Colon (tissue), 2 donors: ENCODE measurements around the gene TBC1D10A.

Experiments
- FAIRE-seq: peaks from 2 replicates; lab custom pipeline; 2012; peaks lifted over from hg19 to GRCh38; lab: Jason Lieb, UNC
- donor health status: control.
- donor health status: control.

TBC1D10A gene

DNA sequence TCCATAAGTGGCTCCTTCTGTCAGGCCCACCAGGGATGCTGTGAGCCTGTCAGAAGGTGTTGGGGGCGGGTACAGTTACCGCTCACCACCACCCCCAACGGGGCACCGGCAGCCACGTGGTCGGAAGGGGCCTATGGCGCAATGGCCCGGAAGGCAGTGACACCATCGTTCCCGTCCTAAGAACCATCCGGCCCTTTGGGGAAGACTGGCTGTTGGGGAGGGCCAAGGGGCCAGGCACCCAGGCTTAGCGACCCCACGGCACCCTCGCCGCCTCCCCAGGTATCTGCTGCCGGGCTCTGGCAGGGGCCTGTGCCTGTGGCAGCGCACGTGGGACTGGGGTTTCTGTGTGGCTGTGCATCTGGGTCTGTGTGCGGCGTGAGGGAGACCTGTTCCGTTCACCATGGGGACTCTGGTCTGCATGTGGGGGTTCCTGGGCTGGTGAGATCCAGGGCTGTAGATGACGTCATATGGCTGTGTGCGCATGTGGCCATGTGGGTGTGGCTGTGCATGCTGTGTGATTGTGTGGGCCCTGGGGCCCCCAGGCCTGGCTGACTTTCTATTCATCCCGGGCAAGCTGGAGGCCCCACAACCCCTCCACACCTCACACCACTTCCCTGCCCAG is 60.8 kb downstream of the TBC1D10A start:
- no peak for FAIRE-seq

DNA sequence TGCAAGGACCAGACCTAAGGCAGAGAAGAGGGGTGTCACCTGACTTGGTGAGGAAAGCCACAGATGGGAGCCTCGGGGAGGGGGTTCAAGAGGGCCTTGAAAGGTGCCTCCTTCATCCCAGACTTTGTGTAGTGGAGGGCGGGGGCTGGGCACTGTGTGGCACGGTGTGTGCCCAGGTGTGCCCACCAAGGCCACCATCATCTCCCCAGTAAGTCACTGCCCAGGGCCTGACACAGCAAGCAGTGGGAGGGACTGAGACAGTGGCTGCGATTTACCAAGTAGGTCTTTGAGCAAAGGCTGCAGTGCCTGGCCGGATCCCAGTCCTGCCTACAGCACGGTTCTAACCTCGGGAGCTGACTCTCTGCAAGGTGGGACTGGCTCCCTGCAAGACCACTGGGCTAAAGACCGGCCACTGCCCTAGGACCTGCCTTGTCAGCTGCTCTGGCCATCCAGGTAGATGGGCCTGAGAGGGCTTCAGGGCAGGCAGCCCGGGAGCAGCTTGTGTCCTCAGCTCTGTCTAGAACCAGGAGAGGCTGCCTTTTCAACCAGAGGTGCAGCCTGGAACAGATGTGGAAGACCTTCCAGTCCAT is 61.5 kb downstream of the TBC1D10A start:
- no peak for FAIRE-seq

DNA sequence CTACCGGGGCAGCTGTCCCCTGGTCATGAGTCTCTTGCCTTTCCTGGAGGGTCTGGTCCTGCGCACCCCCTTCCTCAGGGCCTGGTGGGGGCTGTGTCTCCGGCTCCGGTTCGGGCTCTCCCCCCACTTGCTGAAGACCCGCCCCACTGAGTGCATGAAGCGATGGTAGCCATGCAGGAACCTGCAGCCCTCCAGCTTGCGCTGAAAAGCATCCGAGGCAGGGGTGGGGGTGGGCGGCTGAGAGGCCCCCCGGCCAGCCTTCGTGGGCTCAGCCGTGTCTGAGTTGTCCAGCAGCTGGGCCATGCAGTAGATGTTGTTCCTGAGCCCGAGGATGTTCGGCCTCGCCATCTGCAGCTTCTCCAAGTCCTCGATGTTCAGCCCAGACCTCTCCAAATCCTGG is 62.9 kb downstream of the TBC1D10A start:
- no peak for FAIRE-seq

DNA sequence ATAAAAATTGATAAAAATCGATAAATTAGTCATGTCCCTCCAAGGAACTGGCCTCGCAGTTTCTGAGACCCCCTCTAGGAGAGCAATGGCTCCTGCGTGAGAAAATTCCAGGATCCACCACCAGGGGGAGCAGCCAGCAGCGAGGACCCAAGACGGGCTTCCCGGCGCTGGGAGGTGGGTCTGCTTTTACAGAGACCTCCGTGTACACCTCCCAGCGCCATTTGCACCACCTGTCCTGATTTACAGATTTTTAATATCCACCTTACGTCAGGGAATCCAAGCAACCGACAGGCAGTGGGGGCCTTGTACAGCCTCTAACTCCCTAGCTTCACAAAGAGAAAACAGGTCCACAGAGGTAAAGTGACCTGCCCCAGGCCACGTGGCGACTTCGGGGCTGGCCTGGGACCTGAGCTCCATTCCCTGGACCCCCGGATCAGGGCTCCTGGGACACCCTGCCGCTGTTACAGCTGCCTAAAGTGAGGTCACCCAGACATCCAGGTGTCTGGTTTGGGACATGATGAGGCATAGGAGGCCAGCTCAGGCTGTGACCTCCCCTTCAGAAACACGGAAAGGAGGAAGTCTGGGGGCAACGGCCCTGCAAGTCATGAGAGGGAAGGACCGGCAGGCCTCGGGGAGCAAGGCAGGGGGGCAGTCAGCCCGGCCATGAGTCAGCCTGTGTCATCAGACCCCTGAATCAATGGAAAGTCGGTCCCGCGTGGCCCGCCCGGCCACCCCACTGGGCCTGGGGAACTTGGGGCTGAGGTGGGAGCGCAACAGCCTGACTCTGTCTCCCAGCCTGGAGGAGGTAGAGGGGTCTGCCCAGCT is 63.6 kb downstream of the TBC1D10A start:
- no peak for FAIRE-seq

DNA sequence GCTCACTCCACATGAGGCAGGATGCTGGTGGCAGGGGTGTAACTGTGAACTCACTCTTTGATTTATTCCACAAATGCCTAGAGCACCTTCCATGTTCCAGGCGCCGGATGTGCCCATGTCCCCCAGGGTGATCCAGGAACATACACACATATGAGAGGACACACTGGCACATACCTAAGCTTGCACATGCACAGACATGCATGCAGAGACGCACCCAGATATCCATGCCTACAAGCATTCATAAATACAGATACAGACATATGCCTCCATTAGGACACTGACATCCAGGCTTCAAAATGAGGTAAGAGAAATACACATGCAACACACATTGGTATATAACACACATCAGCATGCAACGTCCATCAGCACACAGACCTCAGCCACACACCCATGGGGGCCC is 64.6 kb downstream of the TBC1D10A start:
- no peak for FAIRE-seq

DNA sequence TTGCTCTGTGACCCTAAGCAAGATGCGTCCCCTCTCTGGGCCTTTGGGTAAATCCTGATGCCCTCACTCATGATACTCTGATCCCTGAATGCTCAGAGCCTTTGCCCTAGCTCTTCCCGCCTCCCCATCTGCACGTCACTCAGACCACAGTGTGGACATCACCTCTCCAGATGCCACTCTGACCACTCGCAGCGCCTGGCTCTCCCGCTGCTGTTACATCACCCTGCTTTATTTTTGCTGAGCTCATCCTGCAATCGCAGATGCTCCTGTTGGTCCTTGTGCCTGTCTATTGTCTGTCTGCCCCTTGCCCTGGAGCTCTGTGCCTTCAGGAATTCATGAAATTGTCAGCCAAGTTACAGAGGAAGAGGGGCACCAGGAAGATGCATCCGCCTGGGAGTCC is 65.6 kb downstream of the TBC1D10A start:
- no peak for FAIRE-seq

DNA sequence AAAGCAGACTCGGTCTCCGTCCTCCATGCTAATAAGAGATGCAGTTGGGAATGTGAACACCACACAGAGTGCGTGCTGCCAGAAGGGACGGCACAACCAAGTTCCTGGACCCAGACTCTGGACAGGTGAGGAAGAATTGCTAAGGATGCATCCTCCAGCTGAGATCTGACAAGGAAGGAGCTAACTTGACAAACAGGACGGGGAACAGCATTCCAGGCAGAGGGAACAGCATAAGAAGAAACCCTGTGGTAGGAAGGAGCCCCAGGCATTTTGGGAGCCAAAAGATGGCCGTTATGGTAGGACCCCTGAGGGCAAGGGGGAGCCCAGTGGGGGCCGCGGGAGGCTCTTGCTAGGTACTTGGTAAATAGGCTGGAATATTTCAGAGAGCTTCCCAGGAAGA is 66.1 kb downstream of the TBC1D10A start:
- no peak for FAIRE-seq

DNA sequence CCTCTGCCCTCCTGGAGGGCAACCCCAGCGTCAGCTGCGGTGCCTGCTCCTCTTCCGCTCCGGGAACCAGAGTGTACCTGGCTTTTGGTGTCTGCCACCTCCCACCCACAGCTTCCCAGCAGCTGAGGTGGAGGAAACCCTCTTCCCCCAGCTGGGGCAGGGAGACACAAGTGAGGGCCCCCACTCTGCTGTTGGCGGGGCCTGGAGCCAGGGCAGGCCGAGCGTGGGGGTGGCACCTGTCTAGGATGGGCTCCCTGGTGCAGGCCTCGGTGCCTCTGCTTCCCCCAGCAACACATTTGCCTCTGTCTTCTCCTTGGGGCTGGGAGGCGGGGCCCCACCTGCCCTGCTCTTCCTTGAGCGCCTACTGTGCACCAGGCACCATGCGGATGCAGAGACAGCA is 66.5 kb downstream of the TBC1D10A start:
- no peak for FAIRE-seq

DNA sequence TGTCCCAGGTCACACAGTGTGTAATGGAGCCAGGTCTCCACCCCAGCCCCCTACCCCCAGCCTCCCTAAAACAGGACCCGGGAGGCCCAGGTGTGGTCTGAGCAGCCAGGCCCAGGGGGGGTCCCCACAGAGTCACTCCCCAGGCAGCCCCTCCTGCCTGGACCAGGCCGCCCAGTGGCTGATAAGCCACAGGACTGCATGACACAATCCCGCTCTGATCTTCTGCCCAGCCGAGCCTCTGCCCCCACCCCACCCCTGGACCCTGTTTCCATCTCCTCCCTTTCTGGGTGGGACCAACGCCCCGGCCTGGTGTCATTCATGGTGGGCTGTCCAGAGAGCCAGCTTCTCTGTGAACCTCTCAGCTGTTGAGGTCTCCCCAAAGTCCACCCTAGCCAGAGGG is 72.4 kb downstream of the TBC1D10A start:
- FAIRE-seq: no peak

DNA sequence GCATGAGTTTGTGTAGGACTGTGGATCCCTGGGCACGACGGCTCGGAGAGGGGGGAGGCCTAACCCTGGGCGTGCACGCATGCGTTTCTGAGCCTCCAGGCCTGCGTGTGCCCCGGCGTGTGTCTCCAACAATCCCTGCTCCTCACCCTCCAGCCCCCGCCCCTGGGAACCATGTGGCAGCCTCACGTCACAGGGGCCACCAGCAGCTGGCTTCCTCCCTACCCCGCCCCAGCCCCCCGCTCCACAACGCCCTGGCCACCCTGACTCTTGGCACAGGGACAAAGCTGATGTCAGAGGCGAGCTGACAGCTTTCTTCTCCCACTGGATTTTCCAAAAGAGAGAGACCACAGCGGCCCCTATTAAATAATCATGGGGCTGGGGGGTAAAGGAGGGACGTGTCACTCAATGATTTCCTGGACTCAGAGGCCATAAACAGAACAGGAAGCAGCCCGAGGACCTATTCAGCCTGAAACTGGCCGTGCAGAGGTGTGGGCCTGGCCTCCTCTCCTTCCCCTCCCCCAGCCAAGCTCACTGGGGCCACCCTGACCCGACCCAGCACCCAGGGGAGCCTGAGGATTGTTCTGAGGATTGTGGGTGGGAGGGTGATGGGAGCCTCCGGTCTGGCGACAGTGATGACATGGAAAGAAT is 73.4 kb downstream of the TBC1D10A start:
- no peak for FAIRE-seq

DNA sequence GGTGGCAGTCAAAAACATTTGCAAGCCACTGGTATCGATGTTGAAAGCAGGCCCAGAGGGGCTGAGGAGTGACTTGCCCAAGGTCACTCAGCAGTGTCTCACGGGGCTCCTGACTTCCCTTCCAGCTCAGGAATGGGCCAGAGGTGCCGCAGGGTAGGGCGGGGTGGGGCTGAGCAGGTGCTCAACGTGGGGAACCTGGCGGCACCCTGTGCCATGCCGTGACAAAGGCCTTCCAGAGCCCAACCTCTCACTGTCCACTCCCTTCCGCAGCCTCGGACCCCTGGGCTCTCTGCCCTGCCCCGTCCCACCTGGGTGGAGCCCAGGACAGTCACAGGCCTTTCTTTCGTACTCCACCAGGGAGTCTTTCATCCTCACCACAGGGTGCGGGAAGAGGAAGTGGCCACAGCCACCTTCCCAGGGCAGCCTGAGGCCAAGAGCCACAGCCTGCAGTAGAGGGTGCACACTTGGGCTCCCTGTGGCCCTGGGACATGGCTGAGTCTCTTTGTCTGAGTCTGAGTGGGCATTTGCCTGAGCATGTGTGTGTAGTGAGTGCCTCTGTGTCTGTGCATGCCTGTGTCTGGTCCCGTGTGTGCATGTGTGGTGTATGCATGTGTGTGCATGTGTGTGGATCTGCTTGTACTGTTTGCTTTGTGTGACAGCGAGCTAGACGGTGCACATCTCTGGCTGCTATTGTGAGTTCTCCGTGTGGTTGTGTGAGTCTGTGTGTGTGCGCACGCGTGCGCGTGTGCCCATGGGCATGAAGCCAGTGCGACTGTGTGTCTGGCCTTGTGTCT is 74.1 kb downstream of the TBC1D10A start:
- FAIRE-seq: no peak

DNA sequence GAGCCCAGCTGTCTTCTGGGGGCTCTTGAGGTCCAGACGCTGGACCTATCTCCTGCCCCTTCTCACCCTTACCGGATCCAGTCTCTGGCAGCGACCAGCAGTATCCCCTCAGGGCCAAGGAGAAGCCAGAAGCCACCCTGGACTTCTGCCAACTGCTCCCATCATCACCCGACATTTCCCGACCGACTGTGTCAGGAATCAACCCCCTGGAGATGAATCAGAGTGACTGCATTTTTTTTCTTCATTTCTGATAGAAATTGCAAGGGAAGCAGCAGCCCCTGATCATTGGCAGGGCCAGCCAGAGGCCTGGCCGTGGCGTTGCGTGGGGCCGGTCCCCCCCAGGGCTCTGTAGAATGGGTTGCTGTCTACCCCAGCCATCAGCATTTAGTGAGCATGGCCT is 75.0 kb downstream of the TBC1D10A start:
- FAIRE-seq: no peak

DNA sequence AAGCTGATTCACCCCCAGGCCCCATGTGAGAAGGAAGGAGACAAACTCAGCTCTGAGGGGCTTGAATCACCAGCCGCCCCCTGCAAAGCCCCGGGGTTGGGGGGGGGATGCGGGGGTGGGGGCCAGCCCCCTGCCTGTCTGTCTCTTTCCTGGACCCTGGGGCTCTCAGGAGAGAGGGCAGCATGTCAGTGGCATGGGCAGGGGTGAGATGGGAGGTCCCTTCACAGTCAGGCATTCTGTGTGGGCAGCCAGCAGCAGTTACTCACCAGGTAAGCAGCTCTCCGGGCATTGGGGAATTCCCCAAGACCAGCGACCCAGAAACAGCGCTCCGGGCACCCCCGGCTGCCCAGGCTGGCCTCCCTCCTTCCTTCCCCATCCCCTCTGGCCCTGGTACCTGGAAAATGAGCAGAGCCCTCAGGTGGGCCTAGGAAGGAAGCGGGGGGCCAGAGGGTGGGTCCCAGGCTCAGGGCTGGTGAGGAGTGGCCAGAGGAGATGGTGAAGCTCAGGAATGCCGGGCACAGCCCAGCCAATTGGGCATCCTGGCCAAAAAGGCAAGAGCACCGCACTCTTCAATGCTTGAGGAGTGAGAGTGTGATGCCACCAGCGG is 76.0 kb downstream of the TBC1D10A start:
- no peak for FAIRE-seq

DNA sequence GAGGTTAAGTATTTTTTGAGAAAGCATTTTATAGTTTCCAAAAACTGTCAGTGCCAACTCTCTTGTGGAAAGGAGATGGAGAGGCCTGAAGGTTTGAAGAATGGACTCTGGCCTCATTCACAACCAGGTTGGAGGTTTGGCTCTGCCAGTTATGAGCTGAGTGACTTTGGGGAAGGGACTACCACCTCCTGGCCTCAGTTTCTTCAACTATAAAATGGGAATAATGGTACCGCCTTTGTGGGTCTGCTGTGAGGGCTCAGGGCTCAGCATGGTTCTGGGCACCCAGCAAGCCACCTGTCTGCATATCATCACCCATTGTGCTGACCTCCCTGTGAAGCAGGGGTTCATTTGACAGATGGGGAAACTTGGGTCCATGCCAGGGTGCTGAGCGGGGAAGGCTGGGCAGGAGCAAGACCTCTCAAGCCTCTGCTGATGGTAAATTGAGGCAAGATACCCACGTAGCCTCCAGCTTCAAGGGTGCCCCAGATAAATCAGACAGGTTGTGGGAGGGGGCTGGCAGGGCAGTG is 76.6 kb downstream of the TBC1D10A start:
- no peak for FAIRE-seq

DNA sequence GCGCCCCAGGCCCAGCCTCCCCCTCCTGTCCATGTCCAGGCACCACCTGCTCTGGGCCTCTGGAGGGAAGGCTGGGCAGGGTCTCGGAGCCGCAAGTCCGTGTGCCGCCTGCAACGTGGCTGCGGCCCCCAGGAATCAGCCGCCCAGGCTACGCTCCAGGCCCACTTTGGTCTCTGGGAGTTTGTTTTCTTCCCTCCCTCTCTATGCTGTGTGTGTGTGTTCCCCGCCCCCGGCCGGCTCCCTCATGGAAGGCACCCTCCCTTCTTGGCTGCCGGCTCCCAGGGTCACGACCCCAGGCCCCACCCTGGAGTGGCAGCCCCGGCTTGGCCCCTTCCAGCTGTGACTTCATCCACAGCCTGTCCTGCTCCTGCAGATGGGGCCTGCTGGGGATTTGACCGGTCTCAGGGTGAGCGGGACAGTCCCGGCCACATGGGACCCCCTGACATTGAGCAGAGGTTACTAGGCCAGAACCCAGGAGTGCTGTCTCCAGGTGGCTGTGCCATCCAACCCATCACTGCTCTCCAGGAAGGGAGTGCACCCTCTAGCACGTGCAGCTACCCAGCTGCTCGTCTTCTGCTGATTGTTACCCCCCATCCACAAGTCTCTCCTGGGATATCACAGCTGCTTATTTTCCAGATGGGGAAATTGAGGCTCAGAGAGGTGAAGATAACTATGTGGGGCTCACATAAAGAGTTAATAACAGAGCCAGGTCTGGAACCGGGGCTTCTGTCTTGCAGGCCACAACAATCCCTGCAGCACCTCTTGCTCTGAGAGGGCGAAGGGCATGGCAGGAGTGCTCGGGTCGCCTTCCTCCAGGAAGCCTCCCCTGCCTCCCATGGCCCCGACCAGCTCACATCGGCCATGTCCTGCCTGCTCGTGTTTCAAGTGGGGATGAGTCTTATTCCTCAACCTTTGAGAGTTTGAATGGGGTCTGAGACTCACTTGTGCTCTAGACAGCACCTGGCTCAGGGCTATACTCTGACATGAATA is 77.4 kb downstream of the TBC1D10A start:
- FAIRE-seq: no peak

DNA sequence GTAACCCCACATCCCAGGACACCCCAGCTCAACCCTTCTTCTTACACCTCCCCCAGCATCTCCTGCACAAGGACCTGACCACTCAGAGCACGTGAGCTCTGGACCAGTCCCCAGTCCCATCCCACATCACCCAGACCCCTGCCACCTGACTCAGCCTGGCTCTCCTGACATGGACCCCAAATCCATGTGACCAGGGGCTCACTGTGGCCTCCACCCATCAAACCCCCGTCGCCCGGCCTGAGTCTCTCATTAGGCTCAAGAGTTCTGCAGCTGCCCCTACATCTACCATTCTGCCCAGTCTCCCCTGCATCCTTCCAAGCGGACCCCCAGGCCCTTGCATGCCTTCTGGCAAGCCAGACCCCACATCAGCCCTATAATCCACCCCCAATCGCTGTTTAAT is 78.3 kb downstream of the TBC1D10A start:
- no peak for FAIRE-seq

DNA sequence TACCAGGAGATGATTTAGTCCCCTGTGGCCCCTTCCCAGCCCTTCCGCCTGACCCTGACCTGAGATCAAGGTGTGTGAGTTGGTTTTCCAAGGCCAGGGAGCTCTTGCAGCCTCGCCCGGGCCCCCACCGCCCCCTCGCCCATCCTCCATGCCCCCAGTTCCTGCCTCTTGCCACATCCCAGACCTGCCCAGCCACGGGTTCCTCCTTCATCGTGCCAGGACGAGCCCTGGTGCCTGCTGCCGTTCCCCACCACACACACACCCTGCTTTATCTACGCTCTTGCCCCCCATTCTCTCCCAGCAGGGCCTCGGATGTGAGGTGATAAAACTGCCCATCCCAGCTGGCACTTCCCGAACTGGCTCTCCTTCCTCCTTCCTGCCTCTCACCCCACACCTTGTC is 78.8 kb downstream of the TBC1D10A start:
- no peak for FAIRE-seq

DNA sequence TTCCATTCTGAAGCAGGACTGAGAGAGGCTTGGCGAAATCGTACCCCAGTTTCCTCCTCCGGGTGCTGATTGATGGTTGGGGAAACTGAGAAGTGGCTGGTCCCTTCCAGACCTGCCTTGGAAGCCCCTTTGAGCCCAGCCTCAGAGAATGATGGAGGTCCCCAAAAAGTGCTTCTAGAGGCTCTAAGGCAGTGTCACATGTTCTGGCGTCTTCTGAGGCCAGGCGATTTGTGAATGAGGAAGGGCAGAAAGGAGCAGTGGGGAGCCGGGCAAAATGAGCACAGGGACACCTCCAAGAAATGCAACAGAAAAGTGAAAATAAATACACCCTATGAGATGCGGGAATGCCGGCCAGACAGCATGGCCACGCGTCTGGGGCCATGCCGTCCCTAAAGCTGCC is 79.2 kb downstream of the TBC1D10A start:
- no peak for FAIRE-seq

DNA sequence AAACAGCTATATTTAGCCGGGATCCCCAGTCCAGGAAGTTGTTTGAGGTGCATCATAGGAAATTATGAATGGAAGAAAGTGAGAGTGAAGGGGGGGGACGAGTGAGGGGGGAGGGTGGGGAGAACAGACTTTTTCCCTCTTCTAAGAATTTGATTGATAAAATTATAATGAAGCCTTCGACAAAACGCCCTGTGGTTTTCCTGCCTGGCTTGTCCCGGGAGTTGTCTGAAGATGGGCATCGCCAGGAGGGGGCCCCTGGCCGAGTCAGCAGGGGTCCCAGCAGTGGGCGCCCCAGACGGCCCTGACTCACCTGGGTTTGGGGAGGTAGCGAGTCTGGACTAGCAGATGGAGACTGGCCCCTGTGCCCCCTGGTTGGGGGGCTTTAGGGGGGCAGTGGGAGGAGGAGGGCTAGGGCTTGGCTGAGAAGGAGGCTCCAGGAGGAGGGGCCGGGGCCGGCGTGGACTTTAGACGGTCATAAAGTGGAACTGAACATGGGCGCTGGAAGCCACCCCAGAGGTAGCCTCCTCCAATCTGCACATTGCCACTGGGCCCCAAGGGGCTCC is 79.8 kb downstream of the TBC1D10A start:
- no peak for FAIRE-seq
